Muscle of arm (tissue), 14 donors: Measurements from ENCODE around the gene LRRC32. TPM values are rescaled to one million over a fixed set of nuclear protein-coding genes. Genes with fewer than 3 reads are reported as not detected.

ENCODE experiments used
- DNase-seq: peaks from one replicate; pipeline ENCODE4 v3.0.0-alpha.2; 2013
- long read RNA-seq, 11 donors: transcript quantifications; one replicate each; lab custom pipeline, GENCODE V29; 2026
- polyA plus RNA-seq, 12 donors: library from polyadenylated mRNA; unstranded; fragments of 120-200 nt; gene quantifications; one replicate each; pipeline ENCODE4 v1.2.1, GENCODE V29; 2013; ENCODE audit not compliant: insufficient read length in 12 of 12

Gene LRRC32, protein sequence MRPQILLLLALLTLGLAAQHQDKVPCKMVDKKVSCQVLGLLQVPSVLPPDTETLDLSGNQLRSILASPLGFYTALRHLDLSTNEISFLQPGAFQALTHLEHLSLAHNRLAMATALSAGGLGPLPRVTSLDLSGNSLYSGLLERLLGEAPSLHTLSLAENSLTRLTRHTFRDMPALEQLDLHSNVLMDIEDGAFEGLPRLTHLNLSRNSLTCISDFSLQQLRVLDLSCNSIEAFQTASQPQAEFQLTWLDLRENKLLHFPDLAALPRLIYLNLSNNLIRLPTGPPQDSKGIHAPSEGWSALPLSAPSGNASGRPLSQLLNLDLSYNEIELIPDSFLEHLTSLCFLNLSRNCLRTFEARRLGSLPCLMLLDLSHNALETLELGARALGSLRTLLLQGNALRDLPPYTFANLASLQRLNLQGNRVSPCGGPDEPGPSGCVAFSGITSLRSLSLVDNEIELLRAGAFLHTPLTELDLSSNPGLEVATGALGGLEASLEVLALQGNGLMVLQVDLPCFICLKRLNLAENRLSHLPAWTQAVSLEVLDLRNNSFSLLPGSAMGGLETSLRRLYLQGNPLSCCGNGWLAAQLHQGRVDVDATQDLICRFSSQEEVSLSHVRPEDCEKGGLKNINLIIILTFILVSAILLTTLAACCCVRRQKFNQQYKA
- polyA plus RNA-seq: 10 to 100 TPM in 11 of 12 donors, not detected in 1; 21.3 to 37.5 (median 27.3) TPM
- long read RNA-seq, donor 1, full-length matches to known transcripts: 3 of 3 reads
- long read RNA-seq, donor 1, partial matches to known transcripts: 0 of 3 reads
- long read RNA-seq, donor 1, other reads (novel, unspliced or antisense): 0 of 3 reads
- long read RNA-seq, donor 2, full-length matches to known transcripts: 10 of 10 reads
- long read RNA-seq, donor 2, partial matches to known transcripts: 0 of 10 reads
- long read RNA-seq, donor 2, other reads (novel, unspliced or antisense): 0 of 10 reads
- long read RNA-seq, donor 3, full-length matches to known transcripts: 3 of 3 reads
- long read RNA-seq, donor 3, partial matches to known transcripts: 0 of 3 reads
- long read RNA-seq, donor 3, other reads (novel, unspliced or antisense): 0 of 3 reads
- long read RNA-seq, donor 4, full-length matches to known transcripts: 8 of 8 reads
- long read RNA-seq, donor 4, partial matches to known transcripts: 0 of 8 reads
- long read RNA-seq, donor 4, other reads (novel, unspliced or antisense): 0 of 8 reads
- long read RNA-seq, donor 5: 0 reads
- long read RNA-seq, donor 6, full-length matches to known transcripts: 4 of 4 reads
- long read RNA-seq, donor 6, partial matches to known transcripts: 0 of 4 reads
- long read RNA-seq, donor 6, other reads (novel, unspliced or antisense): 0 of 4 reads
- long read RNA-seq, donor 7, full-length matches to known transcripts: 5 of 5 reads
- long read RNA-seq, donor 7, partial matches to known transcripts: 0 of 5 reads
- long read RNA-seq, donor 7, other reads (novel, unspliced or antisense): 0 of 5 reads
- long read RNA-seq, donor 8, full-length matches to known transcripts: 10 of 29 reads
- long read RNA-seq, donor 8, partial matches to known transcripts: 19 of 29 reads
- long read RNA-seq, donor 8, other reads (novel, unspliced or antisense): 0 of 29 reads
- long read RNA-seq, donor 9, full-length matches to known transcripts: 3 of 3 reads
- long read RNA-seq, donor 9, partial matches to known transcripts: 0 of 3 reads
- long read RNA-seq, donor 9, other reads (novel, unspliced or antisense): 0 of 3 reads
- long read RNA-seq, donor 10, full-length matches to known transcripts: 12 of 12 reads
- long read RNA-seq, donor 10, partial matches to known transcripts: 0 of 12 reads
- long read RNA-seq, donor 10, other reads (novel, unspliced or antisense): 0 of 12 reads
- long read RNA-seq, donor 11, full-length matches to known transcripts: 13 of 13 reads
- long read RNA-seq, donor 11, partial matches to known transcripts: 0 of 13 reads
- long read RNA-seq, donor 11, other reads (novel, unspliced or antisense): 0 of 13 reads

DNA sequence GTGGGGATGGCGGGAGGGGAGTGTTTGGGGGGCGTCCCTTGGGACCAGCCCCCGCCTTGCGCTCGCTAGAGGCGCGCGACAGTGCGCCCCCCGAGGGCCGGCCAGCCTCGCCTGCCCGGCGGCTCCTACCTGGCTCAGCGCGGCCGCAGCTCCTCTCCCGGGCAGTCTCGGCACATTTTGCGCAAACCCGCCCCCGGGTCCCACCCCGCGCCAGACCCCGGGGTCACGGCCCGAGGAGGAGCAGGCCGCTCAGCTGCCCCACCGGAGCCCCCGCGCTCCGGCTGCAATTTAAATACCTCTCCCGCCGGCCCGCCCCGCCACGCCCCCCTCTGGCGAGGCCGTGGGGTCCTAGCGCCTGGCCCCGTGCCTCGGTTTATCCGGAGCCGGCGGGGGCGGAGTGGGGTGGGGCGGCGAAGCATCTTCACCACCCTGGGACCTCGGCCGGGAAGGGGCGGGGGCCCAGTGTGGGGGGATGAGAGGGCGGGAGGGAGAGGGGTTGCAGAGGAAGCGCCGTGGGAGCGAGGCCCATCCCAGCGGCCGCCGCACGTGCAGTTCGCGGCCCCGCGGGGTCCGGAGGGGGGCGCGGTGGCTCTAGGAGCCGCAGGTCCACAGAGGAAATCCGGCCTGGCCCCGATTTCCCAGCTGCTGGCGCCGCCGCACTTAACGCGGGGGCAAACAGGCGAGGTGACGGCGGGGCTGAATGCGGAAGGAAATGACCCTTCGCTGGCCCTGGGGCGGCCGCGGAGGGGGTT lies at the start of gene LRRC32:
LRRC32 (minus strand) TSS at position 263 of the 752 bp plus-strand sequence. CDS start 4,793 bp downstream, outside the sequence.
- no peak for DNase-seq

DNA sequence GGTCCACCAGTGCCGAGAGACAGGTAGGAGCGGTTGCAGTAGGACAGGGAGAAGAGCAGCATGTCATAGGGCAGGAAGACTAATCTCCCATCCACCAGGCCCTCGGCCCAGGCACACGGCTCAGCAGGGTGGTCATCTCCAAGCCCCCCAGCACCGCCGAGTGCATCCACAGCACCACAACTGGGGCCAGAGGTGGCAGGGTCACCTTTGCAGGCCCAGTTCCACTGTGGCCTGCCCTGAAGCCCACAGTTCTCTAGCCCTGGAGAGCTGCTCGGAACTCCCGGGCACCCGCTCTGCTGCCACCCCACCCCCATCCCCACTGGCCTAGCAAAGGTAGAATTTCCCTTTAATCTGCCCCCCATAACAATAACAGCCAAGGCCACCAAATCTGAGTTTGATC lies 49.1 kb upstream of the LRRC32 start:
- DNase-seq: no peak

DNA sequence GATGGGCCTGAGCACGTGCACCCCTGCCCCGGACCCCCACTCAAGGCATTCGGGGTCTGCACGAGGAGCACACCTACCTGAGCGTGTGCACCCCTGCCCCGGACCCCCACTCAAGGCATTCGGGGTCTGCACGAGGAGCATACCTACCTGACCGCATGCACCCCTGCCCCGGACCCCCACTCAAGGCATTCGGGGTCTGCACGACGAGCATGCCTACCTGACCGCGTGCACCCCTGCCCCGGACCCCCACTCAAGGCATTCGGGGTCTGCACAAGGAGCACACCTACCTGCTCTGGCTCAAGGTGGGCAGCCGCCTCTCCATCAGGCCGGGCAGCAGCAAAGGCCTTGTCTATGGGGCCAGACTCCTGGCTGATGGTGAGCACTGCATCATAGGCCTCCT lies 48.7 kb upstream of the LRRC32 start:
- DNase-seq: no peak

GRCh38 chr11:76717816-76718215 lies 47.3 kb upstream of the LRRC32 start:
- no peak for DNase-seq

- DNase-seq: no peak
These were observed 46.8 kb upstream of the LRRC32 start for GRCh38 chr11:76717369-76717768.

DNA sequence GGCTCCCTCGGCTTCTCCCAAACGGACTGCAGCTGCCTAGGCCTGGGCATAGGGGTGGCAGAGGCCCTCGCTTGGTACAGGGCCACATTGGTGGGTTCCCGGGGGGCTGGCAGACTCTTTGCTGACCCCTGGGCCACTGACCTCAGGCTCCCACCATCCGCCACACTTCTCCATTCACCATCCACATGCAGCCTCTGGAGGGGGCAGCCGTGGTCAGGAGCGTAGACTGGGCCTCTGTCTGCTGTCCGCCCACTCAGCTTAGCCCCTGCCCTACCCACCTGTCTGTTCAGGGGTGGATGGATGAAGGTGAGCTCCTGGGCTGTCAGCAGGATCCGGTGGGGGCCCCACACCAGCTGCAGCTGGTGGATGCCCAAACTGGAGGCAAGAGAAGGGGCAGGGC lies 45.7 kb upstream of the LRRC32 start:
- DNase-seq: no peak

DNA sequence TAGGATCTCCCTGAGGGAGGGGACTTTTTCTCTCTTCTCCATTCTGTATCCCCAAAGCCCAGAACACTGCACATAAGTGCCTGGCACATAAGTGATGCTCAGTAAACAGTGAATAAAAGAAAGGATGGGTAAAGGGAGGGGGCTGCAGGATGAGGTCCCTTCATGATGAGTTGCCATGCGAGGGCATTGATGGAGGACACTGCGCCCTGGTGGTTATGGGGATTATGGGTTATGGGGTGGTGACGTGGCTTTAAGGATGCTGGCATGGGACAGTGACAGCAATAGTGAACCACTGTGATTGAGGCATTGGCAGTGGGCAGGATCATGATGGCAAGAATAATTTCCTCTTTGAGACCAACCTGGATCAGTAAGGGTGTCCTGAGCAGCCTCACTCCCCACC lies 43.9 kb upstream of the LRRC32 start:
- DNase-seq: no peak

GRCh38 chr11:76713499-76713898 lies 43.0 kb upstream of the LRRC32 start:
- no peak for DNase-seq

DNA sequence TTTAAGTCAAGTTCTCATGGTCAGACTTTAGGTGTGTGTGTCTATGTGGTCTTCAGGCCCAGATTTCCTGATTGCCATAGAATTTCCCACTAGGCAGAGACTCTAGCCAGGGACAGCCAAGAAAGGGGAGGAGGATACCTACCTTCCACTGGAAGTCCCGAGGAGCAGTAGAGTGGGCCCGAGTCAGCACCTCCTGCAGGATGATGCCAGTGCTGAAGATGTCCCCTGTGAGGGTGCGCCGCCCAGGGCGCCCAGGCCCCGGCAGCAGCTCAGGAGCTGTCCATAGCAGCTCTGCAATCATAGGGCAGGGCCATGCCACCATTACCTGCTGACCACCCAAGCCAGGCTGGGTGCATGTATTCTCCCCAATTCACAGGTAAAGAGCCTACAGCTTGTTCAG lies 41.6 kb upstream of the LRRC32 start:
- DNase-seq: no peak

- DNase-seq: no peak
These were observed 39.2 kb upstream of the LRRC32 start for GRCh38 chr11:76709756-76710155.

GRCh38 chr11:76708972-76709660 lies 38.6 kb upstream of the LRRC32 start:
- DNase-seq: no peak

- no peak for DNase-seq
These were observed 36.8 kb upstream of the LRRC32 start for GRCh38 chr11:76707293-76707825.

DNA sequence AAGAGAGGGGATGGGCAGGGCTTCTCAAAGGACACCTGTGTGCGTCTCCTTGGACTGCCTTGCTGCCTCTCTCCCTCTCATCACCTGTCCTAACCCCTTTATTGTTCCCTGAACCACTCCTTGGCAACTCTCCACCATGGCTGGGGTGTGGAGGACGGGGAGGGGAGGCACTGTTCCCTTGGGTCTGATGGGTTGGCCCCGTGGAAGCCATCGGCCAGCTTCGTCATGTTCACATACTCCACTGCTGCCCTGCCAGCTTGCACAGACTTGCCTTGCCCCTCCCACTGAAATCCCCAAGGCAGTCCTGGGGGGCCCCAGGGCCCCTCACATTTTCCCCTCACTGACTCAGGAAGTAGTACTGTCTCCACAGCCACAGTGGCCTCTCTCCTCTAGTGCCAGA lies 36.1 kb upstream of the LRRC32 start:
- DNase-seq: no peak

- DNase-seq: no peak
These were observed 35.3 kb upstream of the LRRC32 start for GRCh38 chr11:76705826-76706225.

- DNase-seq: no peak
These were observed 33.8 kb upstream of the LRRC32 start for GRCh38 chr11:76704171-76704948.

DNA sequence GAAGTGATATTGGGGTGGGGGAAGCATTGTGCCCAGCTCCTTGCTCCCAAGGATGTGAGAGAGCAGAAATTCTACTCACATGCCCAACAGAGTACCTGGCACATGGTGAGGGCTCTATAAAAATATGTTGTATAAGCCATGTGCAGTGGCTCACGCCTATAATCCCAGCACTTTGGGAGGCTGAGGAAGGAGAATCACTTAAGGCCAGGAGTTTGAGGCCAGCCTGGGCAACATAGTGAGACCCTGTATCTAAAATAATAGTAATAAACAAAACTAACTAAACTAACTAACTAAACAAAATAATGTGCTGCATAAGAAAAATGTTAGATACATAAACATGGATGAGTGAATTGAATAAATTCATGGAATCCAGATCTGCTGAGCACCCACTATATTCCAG lies 33.2 kb upstream of the LRRC32 start:
- DNase-seq: no peak

DNA sequence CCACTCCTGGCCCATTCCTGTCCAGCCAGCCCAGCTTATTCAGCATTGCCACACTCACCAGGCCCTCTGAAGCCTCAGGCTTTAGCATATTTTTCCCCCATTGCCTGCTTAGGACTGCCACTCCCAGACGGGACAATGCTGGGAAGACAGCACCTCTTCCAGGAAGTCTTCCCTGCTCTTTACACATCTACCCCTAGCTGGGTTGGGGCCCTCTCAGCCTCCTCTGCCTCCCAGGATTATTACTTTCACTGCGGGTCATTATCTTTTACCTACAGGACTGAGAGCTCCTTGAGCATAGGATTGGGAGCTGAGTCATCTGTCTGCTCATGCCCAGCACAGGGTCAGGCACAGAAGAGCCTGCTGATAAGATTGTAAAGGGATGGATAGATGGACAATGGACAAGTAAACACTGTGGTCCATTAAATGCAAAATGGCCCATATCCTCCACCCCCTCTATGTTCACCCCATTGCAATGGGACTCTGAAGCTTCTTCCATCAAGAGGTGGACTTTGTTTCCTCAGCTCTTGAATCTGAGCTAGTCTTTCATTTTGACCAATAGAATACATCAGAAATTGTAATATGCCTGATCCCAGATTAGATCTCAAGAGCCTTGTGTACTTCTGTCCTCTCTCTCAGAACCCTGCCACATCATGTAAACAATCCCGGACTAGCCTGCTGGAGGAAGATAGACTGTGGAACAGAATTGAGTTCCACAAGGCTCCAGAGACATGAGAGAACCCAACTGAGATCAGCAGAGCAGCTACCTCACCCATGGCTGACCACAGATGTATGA lies 32.0 kb upstream of the LRRC32 start:
- no peak for DNase-seq
